CD4-positive, alpha-beta T cell treated with Interferon gamma for 1 hour (primary cell): ENCODE results near the gene CNGA4.
"Not testable (repeated sequence)": the region's sequence is repeated elsewhere in the genome, so short reads cannot be mapped to it uniquely, and the experiment has no call there.

ENCODE experiments used
- DNase-seq: peaks from one replicate; pipeline ENCODE4 v3.0.0-alpha.2; 2020

CNGA4 gene

GRCh38 chr11:6225896-6226295 is 13.0 kb upstream of the CNGA4 start:
- no peak for DNase-seq

- no peak for DNase-seq
These were observed 10.4 kb upstream of the CNGA4 start for GRCh38 chr11:6228520-6228919.

GRCh38 chr11:6229911-6230310 is 9.0 kb upstream of the CNGA4 start:
- no peak for DNase-seq

- no peak for DNase-seq
These were observed 6.0 kb upstream of the CNGA4 start for GRCh38 chr11:6232899-6233298.

- no peak for DNase-seq
These were observed 4.9 kb upstream of the CNGA4 start for GRCh38 chr11:6233984-6234386.

- peak; percentile 100 for DNase-seq
These were observed 4.3 kb upstream of the CNGA4 start, which contains the start of gene FHIP1B for GRCh38 chr11:6234387-6235107. TSS of gene FHIP1B (minus strand) at chr11:6234636. CDS start at chr11:6224516, 10,120 bp downstream.

- no peak for DNase-seq
These were observed 1.6 kb upstream of the CNGA4 start for GRCh38 chr11:6237266-6237665.

- DNase-seq: no peak
These were observed 1.1 kb upstream of the CNGA4 start for GRCh38 chr11:6237761-6238302.

GRCh38 chr11:6240139-6240538 is 1.2 kb downstream of the CNGA4 start:
- no peak for DNase-seq

- no peak for DNase-seq
These were observed 1.9 kb downstream of the CNGA4 start for GRCh38 chr11:6240781-6241180.

GRCh38 chr11:6241316-6241715 is 2.4 kb downstream of the CNGA4 start:
- no peak for DNase-seq

GRCh38 chr11:6245536-6245935 is 6.6 kb downstream of the CNGA4 start:
- DNase-seq: no peak

- no peak for DNase-seq
These were observed 9.4 kb downstream of the CNGA4 start for GRCh38 chr11:6248248-6248647.

- DNase-seq: not testable (repeated sequence)
These were observed 10.0 kb downstream of the CNGA4 start for GRCh38 chr11:6248897-6249296.

- no peak for DNase-seq
These were observed 11.1 kb downstream of the CNGA4 start for GRCh38 chr11:6249770-6250555.

- peak; percentile 30 for DNase-seq
These were observed 12.3 kb downstream of the CNGA4 start for GRCh38 chr11:6251120-6251733.

GRCh38 chr11:6251990-6252473 is 13.1 kb downstream of the CNGA4 start:
- DNase-seq: no peak

- no peak for DNase-seq
These were observed 14.3 kb downstream of the CNGA4 start for GRCh38 chr11:6253197-6253596.

- DNase-seq: no peak
These were observed 19.3 kb downstream of the CNGA4 start for GRCh38 chr11:6258141-6258540.

- no peak for DNase-seq
These were observed 19.7 kb downstream of the CNGA4 start for GRCh38 chr11:6258571-6259081.

- no peak for DNase-seq
These were observed 21.4 kb downstream of the CNGA4 start for GRCh38 chr11:6260207-6260726.

- DNase-seq: no peak
These were observed 24.8 kb downstream of the CNGA4 start for GRCh38 chr11:6263662-6264061.

GRCh38 chr11:6268820-6269219 is 29.9 kb downstream of the CNGA4 start:
- DNase-seq: no peak
